Thymus (tissue), 14 donors: ENCODE measurements around the gene CLIC3. TPM values are rescaled to one million over a fixed set of nuclear protein-coding genes. Genes with fewer than 3 reads are reported as not detected.

ENCODE experiments used
- DNase-seq, 9 donors: peaks; one replicate each; pipeline ENCODE4 v3.0.0-alpha.2; 2013; ENCODE audit warnings: low spot score in 9 of 9, low read depth in 6 of 9, missing footprints in 1 of 9
- H3K27ac ChIP-seq, 2 donors: one replicate each; pipeline ENCODE4 v1.5.1; 2013; ENCODE audit warnings: control low read depth in 1 of 2, low read depth in 1 of 2, low read length in 1 of 2, mild to moderate bottlenecking in 1 of 2, moderate library complexity in 1 of 2
- H3K27me3 ChIP-seq, 2 donors: one replicate each; pipeline ENCODE4 v1.5.1; 2013; ENCODE audit warnings: low read length in 1 of 2; ENCODE audit not compliant: control insufficient read depth in 2 of 2, insufficient read depth in 1 of 2
- H3K36me3 ChIP-seq, 2 donors: one replicate each; pipeline ENCODE4 v1.5.1; 2013; ENCODE audit warnings: low read length in 1 of 2, mild to moderate bottlenecking in 1 of 2, moderate library complexity in 1 of 2; ENCODE audit not compliant: control insufficient read depth in 2 of 2, insufficient read depth in 2 of 2
- H3K4me1 ChIP-seq, 2 donors: one replicate each; pipeline ENCODE4 v1.5.1; 2013; ENCODE audit warnings: low read length in 2 of 2; ENCODE audit not compliant: control insufficient read depth in 2 of 2, insufficient read depth in 2 of 2
- H3K4me3 ChIP-seq, 2 donors: one replicate each; pipeline ENCODE4 v1.5.1; 2013; ENCODE audit warnings: low read length in 2 of 2, control low read depth in 1 of 2, mild to moderate bottlenecking in 1 of 2
- H3K9me3 ChIP-seq, 2 donors: one replicate each; pipeline ENCODE4 v1.5.1; 2013; ENCODE audit warnings: low read length in 1 of 2, mild to moderate bottlenecking in 1 of 2; ENCODE audit not compliant: control insufficient read depth in 2 of 2, insufficient read depth in 1 of 2
- WGBS: extraction: QIAGEN DNeasy Blood & Tissue Kit; methylation state at CpG from one replicate; pipeline ENCODE4 v1.1.7; 2013; 5-methylcytosine and 5-hydroxymethylcytosine counted together
- long read RNA-seq, 10 donors: transcript quantifications; one replicate each; lab custom pipeline, GENCODE V29; 2026
- polyA plus RNA-seq: library from polyadenylated mRNA; stranded (reverse); fragments of 200-250 nt; gene quantifications from one replicate; pipeline ENCODE4 v1.2.3, GENCODE V29; 2013
- total RNA-seq: library from RNA; stranded (reverse); fragments of 120-200 nt; gene quantifications from one replicate; pipeline ENCODE4 v1.2.4, GENCODE V29; 2013
- donor health status: healthy.

Gene CLIC3, protein sequence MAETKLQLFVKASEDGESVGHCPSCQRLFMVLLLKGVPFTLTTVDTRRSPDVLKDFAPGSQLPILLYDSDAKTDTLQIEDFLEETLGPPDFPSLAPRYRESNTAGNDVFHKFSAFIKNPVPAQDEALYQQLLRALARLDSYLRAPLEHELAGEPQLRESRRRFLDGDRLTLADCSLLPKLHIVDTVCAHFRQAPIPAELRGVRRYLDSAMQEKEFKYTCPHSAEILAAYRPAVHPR
- total RNA-seq (13.6 TPM), polyA plus RNA-seq (44.6 TPM)
- long read RNA-seq, donor 1, partial matches to known transcripts = 0 of 1 reads
- long read RNA-seq, donor 1, other reads (novel, unspliced or antisense) = 0 of 1 reads
- long read RNA-seq, donor 2 = 0 reads
- long read RNA-seq, donor 3, transcript CLIC3-203 (6 exons, 1,017 nt) = major isoform, 29 of 33 reads
- long read RNA-seq, donor 3, partial matches to known transcripts = 0 of 33 reads
- long read RNA-seq, donor 3, other reads (novel, unspliced or antisense) = 0 of 33 reads
- long read RNA-seq, donor 4, transcript CLIC3-203 (6 exons, 1,017 nt) = major isoform, 11 of 12 reads
- long read RNA-seq, donor 4, partial matches to known transcripts = 0 of 12 reads
- long read RNA-seq, donor 4, other reads (novel, unspliced or antisense) = 0 of 12 reads
- long read RNA-seq, donor 5, transcript CLIC3-203 (6 exons, 1,017 nt) = major isoform, 18 of 18 reads
- long read RNA-seq, donor 5, partial matches to known transcripts = 0 of 18 reads
- long read RNA-seq, donor 5, other reads (novel, unspliced or antisense) = 0 of 18 reads
- long read RNA-seq, donor 6, transcript CLIC3-203 (6 exons, 1,017 nt) = major isoform, 17 of 17 reads
- long read RNA-seq, donor 6, partial matches to known transcripts = 0 of 17 reads
- long read RNA-seq, donor 6, other reads (novel, unspliced or antisense) = 0 of 17 reads
- long read RNA-seq, donor 7, transcript CLIC3-203 (6 exons, 1,017 nt) = major isoform, 5 of 6 reads
- long read RNA-seq, donor 7, partial matches to known transcripts = 0 of 6 reads
- long read RNA-seq, donor 7, other reads (novel, unspliced or antisense) = 0 of 6 reads
- long read RNA-seq, donor 8, transcript CLIC3-203 (6 exons, 1,017 nt) = major isoform, 6 of 6 reads
- long read RNA-seq, donor 8, partial matches to known transcripts = 0 of 6 reads
- long read RNA-seq, donor 8, other reads (novel, unspliced or antisense) = 0 of 6 reads
- long read RNA-seq, donor 9, transcript CLIC3-203 (6 exons, 1,017 nt) = major isoform, 9 of 9 reads
- long read RNA-seq, donor 9, partial matches to known transcripts = 0 of 9 reads
- long read RNA-seq, donor 9, other reads (novel, unspliced or antisense) = 0 of 9 reads
- long read RNA-seq, donor 10, transcript CLIC3-203 (6 exons, 1,017 nt) = major isoform, 13 of 14 reads
- long read RNA-seq, donor 10, partial matches to known transcripts = 0 of 14 reads
- long read RNA-seq, donor 10, other reads (novel, unspliced or antisense) = 0 of 14 reads

- WGBS = 10% methylated on average over 35 of the region's 35 CpGs
- peaks cover 25 to 58% of the 10 kb centered on the region in 2 donors for H3K4me1 ChIP-seq
- H3K9me3 ChIP-seq = peaks cover 0 to 19% of the 10 kb centered on the region in 2 donors
- H3K4me3 ChIP-seq = peak within 1 kb of the TSS; percentile 26 to 58
- DNase-seq = peak in 8 of 9 donors; percentile 21 to 86 (median 61)
- peaks cover 17 to 54% of the 10 kb centered on the region in 2 donors for H3K27me3 ChIP-seq
- peaks cover 8 to 16% of the 10 kb centered on the region in 2 donors for H3K36me3 ChIP-seq
- H3K27ac ChIP-seq = peak within 1 kb of the TSS; percentile 53 to 57
Measured at GRCh38 chr9:136996361-136997292, at the start of gene CLIC3. CLIC3 (minus strand) TSS chr9:136996568; CDS start chr9:136996543, 25 bp downstream.

DNA sequence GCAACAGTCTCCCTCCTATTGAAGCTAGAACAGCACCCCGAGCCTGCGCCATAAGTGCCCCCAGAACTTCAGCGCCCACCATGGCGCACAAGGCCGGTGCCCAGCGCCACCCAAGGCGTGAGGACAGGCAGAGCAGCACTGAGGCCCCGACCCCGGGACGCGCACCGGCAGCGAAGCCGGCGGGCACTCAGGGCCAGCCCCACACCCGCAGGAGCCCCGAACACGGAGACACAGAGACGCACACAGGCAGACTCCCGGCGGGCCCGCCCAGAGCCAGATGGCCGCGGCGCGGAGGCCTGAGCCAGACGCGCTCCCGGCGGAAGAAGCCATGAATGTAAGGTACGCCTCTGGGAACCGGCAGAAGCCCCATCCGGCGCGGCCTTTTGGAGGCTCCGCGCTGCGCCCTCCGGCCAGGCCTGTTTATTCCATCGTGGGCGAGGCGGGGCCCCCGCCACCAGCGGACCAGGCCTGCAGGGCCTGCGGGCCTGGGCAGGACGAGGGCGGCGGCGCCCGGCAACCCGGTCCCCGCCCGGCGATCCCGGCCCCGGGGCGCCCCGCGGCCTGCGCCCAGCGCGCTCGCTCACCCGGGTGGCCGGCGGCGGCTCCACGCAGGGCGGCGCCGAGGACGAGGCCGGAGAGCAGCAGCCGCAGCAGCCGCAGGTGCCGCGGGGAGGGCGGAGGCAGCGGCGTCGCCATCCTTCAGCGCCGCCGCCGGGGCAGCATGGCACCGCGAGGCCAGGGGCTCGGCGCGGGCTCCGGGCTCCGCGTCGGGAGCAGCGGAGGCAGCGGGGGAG lies 49.1 kb upstream of the CLIC3 start:
- Histone ChIP-seq H3K27ac (no peak overlapping the region), H3K36me3 (no peaks in the 10 kb centered on the region), H3K27me3 (peaks cover 73 to 89% of the 10 kb centered on the region in 2 donors), H3K4me1 (peaks cover 0 to 16% of the 10 kb centered on the region in 2 donors), H3K9me3 (peaks cover 2 to 12% of the 10 kb centered on the region in 2 donors), H3K4me3 (peak overlapping the region in 1 of 2 donors; percentile 38)
- DNase-seq = no peak
- 4% methylated on average over 96 of the region's 96 CpGs for whole genome bisulfite sequencing

DNA sequence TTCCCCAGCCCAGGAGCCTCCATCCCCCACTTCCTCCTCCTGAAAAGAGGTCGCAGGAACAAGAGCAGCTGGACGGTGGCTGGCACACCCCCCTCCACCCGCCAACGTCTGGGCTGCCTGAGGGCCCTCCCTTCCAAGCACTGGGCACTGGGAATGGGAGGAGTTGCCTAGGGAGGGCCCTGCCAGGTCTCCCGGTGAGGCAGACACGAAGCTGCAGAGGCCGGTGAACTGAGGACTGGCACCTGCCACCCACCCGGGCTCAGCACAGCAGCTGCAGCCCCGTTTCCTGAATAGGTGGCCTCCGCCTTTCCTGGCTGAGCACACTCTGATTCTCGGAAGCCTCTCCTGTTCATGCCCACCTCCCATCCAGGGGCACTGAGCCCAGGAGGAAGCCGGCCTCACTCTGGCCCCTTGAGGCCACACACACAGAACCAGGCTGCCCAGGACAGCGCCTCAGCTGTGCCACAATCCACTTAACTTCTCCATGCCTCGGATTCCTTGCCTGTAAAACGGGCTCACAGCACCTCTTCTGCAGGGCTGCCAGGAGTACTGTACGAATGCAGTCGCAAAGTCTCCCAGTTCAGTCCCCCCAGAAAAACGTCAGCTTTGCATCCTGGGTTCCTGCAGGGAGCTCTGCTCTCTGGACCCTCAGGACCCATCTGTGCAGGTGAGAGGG lies 48.3 kb upstream of the CLIC3 start:
- no peak for DNase-seq
- Histone ChIP-seq H3K27ac (no peak overlapping the region), H3K4me1 (peaks cover 0 to 16% of the 10 kb centered on the region in 2 donors), H3K4me3 (no peak overlapping the region), H3K27me3 (peaks cover 67 to 83% of the 10 kb centered on the region in 2 donors), H3K9me3 (peaks cover 0 to 6% of the 10 kb centered on the region in 2 donors), H3K36me3 (no peaks in the 10 kb centered on the region)
- 9% methylated on average over 18 of the region's 18 CpGs for WGBS

DNA sequence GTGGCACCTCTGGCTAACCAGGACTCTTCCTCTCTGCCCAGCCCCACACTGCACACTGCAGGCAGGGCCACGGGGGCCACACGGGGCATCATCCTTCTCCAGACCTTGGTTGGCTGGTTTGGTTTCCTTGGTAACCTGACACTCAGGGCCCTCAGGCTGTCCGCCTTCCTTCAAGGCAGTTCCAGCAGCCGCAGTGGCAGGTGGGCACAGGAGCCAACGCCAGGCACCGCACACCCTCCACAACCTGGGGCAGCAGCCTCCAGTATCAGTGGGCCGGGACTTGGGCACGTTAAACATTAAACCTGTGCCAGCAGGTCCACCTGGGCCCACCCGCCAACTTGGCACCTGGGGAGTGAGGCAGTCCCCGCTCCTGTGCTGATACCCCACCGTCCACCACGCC lies 47.7 kb upstream of the CLIC3 start:
- H3K36me3 ChIP-seq = no peaks in the 10 kb centered on the region
- WGBS = 66% methylated on average over 12 of the region's 12 CpGs
- H3K9me3 ChIP-seq = peaks cover 0 to 4% of the 10 kb centered on the region in 2 donors
- H3K27ac ChIP-seq = no peak overlapping the region
- H3K4me3 ChIP-seq = no peak overlapping the region
- H3K4me1 ChIP-seq = peaks cover 0 to 16% of the 10 kb centered on the region in 2 donors
- no peak for DNase-seq
- peaks cover 62 to 79% of the 10 kb centered on the region in 2 donors for H3K27me3 ChIP-seq

- no peak for DNase-seq
- H3K9me3 ChIP-seq = peaks cover 0 to 4% of the 10 kb centered on the region in 2 donors
- peaks cover 52 to 74% of the 10 kb centered on the region in 2 donors for H3K27me3 ChIP-seq
- WGBS = 93% methylated on average over 36 of the region's 36 CpGs
- H3K4me1 ChIP-seq = peaks cover 0 to 16% of the 10 kb centered on the region in 2 donors
- no peaks in the 10 kb centered on the region for H3K36me3 ChIP-seq
- no peak overlapping the region for H3K4me3 ChIP-seq
- no peak overlapping the region for H3K27ac ChIP-seq
Measured at GRCh38 chr9:137042751-137043727, 46.7 kb upstream of the CLIC3 start.

- no peak overlapping the region for H3K4me3 ChIP-seq
- H3K27me3 ChIP-seq = peaks cover 34 to 58% of the 10 kb centered on the region in 2 donors
- H3K27ac ChIP-seq = no peak overlapping the region
- no peak for DNase-seq
- H3K36me3 ChIP-seq = no peaks in the 10 kb centered on the region
- H3K9me3 ChIP-seq = peaks cover 0 to 4% of the 10 kb centered on the region in 2 donors
- 86% methylated on average over 16 of the region's 16 CpGs for WGBS
- H3K4me1 ChIP-seq = peaks cover 0 to 10% of the 10 kb centered on the region in 2 donors
Measured at GRCh38 chr9:137041124-137041523, 44.8 kb upstream of the CLIC3 start.
